ENCODE measurements around the gene PCDHGB3.

- no peak for TF ChIP-seq POLR2AphosphoS5 (IDR thresholded peaks at IDR 0.05; ENCODE audit: low read length)
- no peak for TF ChIP-seq PAX5 (IDR thresholded peaks at IDR 0.05; ENCODE audit: borderline replicate concordance, low read depth, low read length)
- no peak for TF ChIP-seq YY1 (IDR thresholded peaks at IDR 0.05; ENCODE audit: low read depth, low read length)
- no peak for TF ChIP-seq RBBP5 (conservative IDR thresholded peaks at IDR 0.05)
- TF ChIP-seq POLR2A (IDR thresholded peaks at IDR 0.05; ENCODE audit: low read depth, low read length) = no peak
- TF ChIP-seq ATF3 (IDR thresholded peaks at IDR 0.05; ENCODE audit: borderline replicate concordance, extremely low read depth, low read depth, low read length) = no peak
- no peak for TF ChIP-seq ZBTB4 (CRISPR knock-in tag; IDR thresholded peaks at IDR 0.05)
- 0 out of 2 replicates have a peak, but pooled peaks have one; percentile 7 for TF ChIP-seq GABPA (IDR thresholded peaks at IDR 0.05; ENCODE audit: low read depth)
- TF ChIP-seq MTA2 (IDR thresholded peaks at IDR 0.05; ENCODE audit: low read depth) = no peak
- TF ChIP-seq CBX5 (IDR thresholded peaks at IDR 0.05; ENCODE audit: low read depth) = no peak
Observed at GRCh38 chr5:141349917-141350619, 20.0 kb upstream of the PCDHGB3 start, which contains the start of gene PCDHGB1.
